K562 (cell line): ENCODE measurements around the gene TTLL4. TPM values are rescaled to one million over a fixed set of nuclear protein-coding genes. Genes with fewer than 3 reads are reported as not detected.

Experiments used
- ATF1 ChIP-seq, 2 experiments: fragments of 450-650 bp in 1 of 2; IDR thresholded peaks; 2 replicates each; pipeline ENCODE4 v1.6.1; 2016; ENCODE audit warnings: missing compliant biosample characterization in 1 of 2, missing genetic modification characterization in 1 of 2
- CBFA2T2 ChIP-seq: fragments of 450-650 bp; conservative IDR thresholded peaks from 2 replicates; pipeline ENCODE4 v1.6.1; 2017; ENCODE audit warnings: mild to moderate bottlenecking
- CBX3 ChIP-seq, 2 experiments: IDR thresholded peaks; 1 replicate in 1 of 2; 2 replicates in 1 of 2; pipeline ENCODE4 v1.6.1; 2012; ENCODE audit warnings: inconsistent platforms in 2 of 2, low read length in 2 of 2, borderline replicate concordance in 1 of 2, control low read depth in 1 of 2
- CTBP1 ChIP-seq: fragments of 450-650 bp; IDR thresholded peaks from 2 replicates; pipeline ENCODE4 v1.6.1; 2016; ENCODE audit warnings: borderline replicate concordance
- ELF2 ChIP-seq: fragments of 250-450 bp; sonication (Bioruptor Pico); IDR thresholded peaks from 2 replicates; pipeline ENCODE4 v1.5.0; 2021; ENCODE audit warnings: mild to moderate bottlenecking
- EP400 ChIP-seq: fragments of 450-650 bp; IDR thresholded peaks from 2 replicates; pipeline ENCODE4 v1.6.1; 2017; ENCODE audit warnings: antibody characterized with exemption, mild to moderate bottlenecking, moderate library complexity
- HDAC8 ChIP-seq: fragments of 450-650 bp; IDR thresholded peaks from 2 replicates; pipeline ENCODE4 v1.6.1; 2016; ENCODE audit warnings: mild to moderate bottlenecking, missing genetic modification characterization, moderate library complexity, missing compliant biosample characterization
- ILK ChIP-seq: fragments of 450-650 bp; IDR thresholded peaks from 2 replicates; pipeline ENCODE4 v1.6.1; 2016; ENCODE audit warnings: missing genetic modification characterization, low read depth, mild to moderate bottlenecking, missing compliant biosample characterization, moderate library complexity, borderline replicate concordance
- IRF9 ChIP-seq: fragments of 450-650 bp; IDR thresholded peaks from 2 replicates; pipeline ENCODE4 v1.6.1; 2016; ENCODE audit warnings: missing biosample characterization, missing genetic modification characterization
- L3MBTL2 ChIP-seq: fragments of 450-650 bp; IDR thresholded peaks from 2 replicates; pipeline ENCODE4 v1.6.1; 2016; ENCODE audit warnings: mild to moderate bottlenecking, moderate library complexity
- MAFF ChIP-seq: IDR thresholded peaks from 2 replicates; pipeline ENCODE4 v1.6.1; 2012; ENCODE audit warnings: low read length, improper control_type of control experiment
- USF1 ChIP-seq: sonication (generic); formaldehyde crosslinking; IDR thresholded peaks from 2 replicates; pipeline ENCODE4 v1.9.0; 2022; ENCODE audit warnings: mild to moderate bottlenecking, missing genetic modification reagents
- ZFX ChIP-seq: sonication (generic); formaldehyde crosslinking; IDR thresholded peaks from 2 replicates; pipeline ENCODE4 v1.8.0; 2022; ENCODE audit warnings: mild to moderate bottlenecking, missing genetic modification reagents, moderate library complexity
- ZNF124 ChIP-seq: sonication (generic); formaldehyde crosslinking; IDR thresholded peaks from 2 replicates; pipeline ENCODE4 v1.8.1; 2022; ENCODE audit warnings: missing genetic modification reagents
- ZNF407 ChIP-seq: fragments of 450-650 bp; IDR thresholded peaks from 2 replicates; pipeline ENCODE4 v1.6.1; 2016; ENCODE audit warnings: low read depth
- polyA plus RNA-seq, 8 experiments: library from polyadenylated mRNA; depleted of rRNA in 4 of 8; stranded (reverse) in 5 of 8; unstranded in 3 of 8; fragments of >200 nt; fragmentation: Nextera tagmentation in 2 of 8; fragmentation: Illumina TruSeq in 1 of 8; extraction: Ambion mirVana in 2 of 8; extraction: Trizol in 1 of 8; gene quantifications; 2 replicates each; pipeline versions ENCODE4 v1.2.1 to v1.2.3, GENCODE V29; 2011 to 2014; ENCODE audit warnings: inconsistent platforms in 1 of 8, missing spikeins in 1 of 8
- total RNA-seq, 7 experiments: library from RNA; depleted of rRNA in 6 of 7; stranded (reverse); fragments of >200 nt in 6 of 7; fragmentation: Illumina TruSeq in 2 of 7; extraction: Trizol in 2 of 7; gene quantifications; 2 replicates each; pipeline versions ENCODE4 v1.2.1 to v1.2.3, GENCODE V29; 2011 to 2021; ENCODE audit warnings: low replicate concordance in 1 of 7

TTLL4 gene
- total and polyA plus RNA-seq, 9 of the 15 experiments (the other 6 are each of a cell fraction or from before 2014, with no cell fraction given) = 12.6 to 67.5 (median 24.5) TPM

GRCh38 chr2:218745160-218745558, 34.5 kb downstream of the TTLL4 start (continued):
- TF ChIP-seq ZNF407 (no peak), EP400 (peak; percentile 92), CBFA2T2 (no peak), CTBP1 (no peak), CBX3 (IDR thresholded peaks at IDR 0.05; ENCODE audit: borderline replicate concordance in 1 of 2, low read length in 2 of 2) (no peak), USF1 (CRISPR knock-in tag) (no peak), HDAC8 (no peak), ATF1 (CRISPR knock-in tag; IDR thresholded peaks at IDR 0.05) (no peak), ATF1 (tag; IDR thresholded peaks at IDR 0.05) (peak; percentile 34; the same call in 1 of the 2 replicates), MAFF (peak; percentile 40; the same call in 1 of the 2 replicates), ZNF124 (CRISPR knock-in tag) (no peak), L3MBTL2 (peak; percentile 83), ELF2 (no peak), ILK (tag) (no peak), IRF9 (tag) (0 out of 2 replicates have a peak, but pooled peaks have one; percentile 28), ZFX (CRISPR knock-in tag) (no peak)
